Hippocampal formation (tissue), 2 donors: Measurements from ENCODE around the gene ZNF134.

Experiments used
- DNase-seq, 2 donors: peaks; one replicate each; lab custom pipeline; 2025; lab: John Stamatoyannopoulos, UW

ZNF134 gene

GRCh38 chr19:57613941-57614743, at the start of gene ZNF134:
Gene ZNF134, plus strand, starts transcription at chr19:57614242. Its CDS starts 5,227 bp downstream, at chr19:57619469.
- DNase-seq: peak; percentile 74 to 75

GRCh38 chr19:57566396-57567265, 47.4 kb upstream of the ZNF134 start:
- no peak for DNase-seq

- DNase-seq: no peak
Measured at GRCh38 chr19:57570707-57571106, 43.3 kb upstream of the ZNF134 start.

GRCh38 chr19:57572415-57572947, 41.6 kb upstream of the ZNF134 start:
- no peak for DNase-seq

GRCh38 chr19:57576661-57577060, 37.4 kb upstream of the ZNF134 start:
- DNase-seq: no peak

- DNase-seq: peak; percentile 95 to 98
Measured at GRCh38 chr19:57578487-57579205, 35.4 kb upstream of the ZNF134 start, which contains the start of gene ZNF416. Gene ZNF416, minus strand, starts transcription at chr19:57578911. Its CDS starts 207 bp downstream, at chr19:57578704.

GRCh38 chr19:57583104-57583520, 30.9 kb upstream of the ZNF134 start:
- DNase-seq: no peak

GRCh38 chr19:57583521-57584416, 30.3 kb upstream of the ZNF134 start, which contains the start of gene ZIK1:
Gene ZIK1, plus strand, starts transcription at chr19:57584145. Its CDS starts 212 bp downstream, at chr19:57584357.
- peak; percentile 90 to 96 for DNase-seq

- DNase-seq: no peak
Measured at GRCh38 chr19:57587529-57587928, 26.5 kb upstream of the ZNF134 start.

- no peak for DNase-seq
Measured at GRCh38 chr19:57599377-57599760, 14.7 kb upstream of the ZNF134 start.

- peak; percentile 82 to 84 for DNase-seq
Measured at GRCh38 chr19:57599761-57600383, 14.2 kb upstream of the ZNF134 start, which contains the start of gene ZNF530. Gene ZNF530, plus strand, starts transcription at chr19:57599885. Its CDS starts 4,461 bp downstream, at chr19:57604346.

- DNase-seq: no peak
Measured at GRCh38 chr19:57606931-57607330, 7.1 kb upstream of the ZNF134 start.

- no peak for DNase-seq
Measured at GRCh38 chr19:57611113-57611512, 2.9 kb upstream of the ZNF134 start.

GRCh38 chr19:57615346-57615745, 1.3 kb downstream of the ZNF134 start:
- no peak for DNase-seq

GRCh38 chr19:57620673-57621348, 6.8 kb downstream of the ZNF134 start:
- DNase-seq: no peak

GRCh38 chr19:57623091-57623490, 9.0 kb downstream of the ZNF134 start:
- DNase-seq: no peak

- peak; percentile 94 for DNase-seq
Measured at GRCh38 chr19:57632987-57633831, 19.2 kb downstream of the ZNF134 start, which contains the start of gene ZNF211. Gene ZNF211, plus strand, starts transcription at chr19:57633168. Its CDS starts 179 bp downstream, at chr19:57633347.

GRCh38 chr19:57633832-57634131, 19.7 kb downstream of the ZNF134 start:
- DNase-seq: no peak

GRCh38 chr19:57637379-57637778, 23.3 kb downstream of the ZNF134 start:
- DNase-seq: no peak
